HepG2 (cell line): ENCODE results near the gene POLA1. TPM values are rescaled to one million over a fixed set of nuclear protein-coding genes. Genes with fewer than 3 reads are reported as not detected.

Experiments
- BCL6 ChIP-seq: IDR thresholded peaks from 2 replicates; pipeline ENCODE4 v1.6.1; 2016; ENCODE audit warnings: missing genetic modification reagents, missing compliant biosample characterization
- CBX5 ChIP-seq: sonication (generic); formaldehyde crosslinking; IDR thresholded peaks from 2 replicates; pipeline ENCODE4 v1.4.0; 2020; ENCODE audit warnings: missing genetic modification reagents, borderline replicate concordance
- CEBPB ChIP-seq: IDR thresholded peaks from 2 replicates; pipeline ENCODE4 v1.6.1; 2011; ENCODE audit warnings: low read depth, low read length, improper control_type of control experiment, borderline replicate concordance
- CREBL2 ChIP-seq: sonication (generic); formaldehyde crosslinking; IDR thresholded peaks from 2 replicates; pipeline ENCODE4 v1.8.1; 2023; ENCODE audit warnings: missing genetic modification reagents, mild to moderate bottlenecking, borderline replicate concordance
- E2F1 ChIP-seq: sonication (generic); formaldehyde crosslinking; IDR thresholded peaks from 2 replicates; pipeline ENCODE4 v1.5.0; 2020; ENCODE audit warnings: missing genetic modification reagents
- E2F5 ChIP-seq: sonication (generic); formaldehyde crosslinking; conservative IDR thresholded peaks from 2 replicates; pipeline ENCODE4 v1.4.0; 2020; ENCODE audit warnings: missing genetic modification reagents
- HMGXB3 ChIP-seq: sonication (generic); formaldehyde crosslinking; IDR thresholded peaks from 2 replicates; pipeline ENCODE4 v1.4.0; 2020; ENCODE audit warnings: missing genetic modification reagents, borderline replicate concordance
- IKZF5 ChIP-seq: IDR thresholded peaks from 2 replicates; pipeline ENCODE4 v1.6.1; 2018; ENCODE audit warnings: missing genetic modification reagents, mild to moderate bottlenecking, missing compliant biosample characterization
- IRX3 ChIP-seq: sonication (generic); formaldehyde crosslinking; IDR thresholded peaks from 2 replicates; pipeline ENCODE4 v1.8.1; 2023; ENCODE audit warnings: mild to moderate bottlenecking, low read depth, missing genetic modification reagents, borderline replicate concordance
- NBN ChIP-seq: fragments of 450-650 bp; conservative IDR thresholded peaks from 2 replicates; pipeline ENCODE4 v1.6.1; 2017
- U2AF1 ChIP-seq: fragments of 200-400 bp; formaldehyde crosslinking; optimal IDR thresholded peaks from 2 replicates; pipeline ENCODE3; 2017; ENCODE audit warnings: mild to moderate bottlenecking, low read depth, low read length
- ZNF17 ChIP-seq: sonication (generic); formaldehyde crosslinking; IDR thresholded peaks from 2 replicates; pipeline ENCODE4 v1.5.0; 2020; ENCODE audit warnings: mild to moderate bottlenecking, missing genetic modification reagents
- ZNF543 ChIP-seq: sonication (generic); formaldehyde crosslinking; IDR thresholded peaks from 2 replicates; pipeline ENCODE4 v1.4.0; 2020; ENCODE audit warnings: mild to moderate bottlenecking, missing genetic modification reagents
- ZNF639 ChIP-seq: conservative IDR thresholded peaks from 2 replicates; pipeline ENCODE4 v1.6.1; 2018; ENCODE audit warnings: missing genetic modification reagents
- ZNF704 ChIP-seq: sonication (generic); formaldehyde crosslinking; IDR thresholded peaks from 2 replicates; pipeline ENCODE4 v1.8.1; 2023; ENCODE audit warnings: mild to moderate bottlenecking, inconsistent platforms, moderate library complexity, missing genetic modification reagents, borderline replicate concordance
- ZNF709 ChIP-seq: sonication (generic); formaldehyde crosslinking; IDR thresholded peaks from 2 replicates; pipeline ENCODE4 v1.5.0; 2020; ENCODE audit warnings: mild to moderate bottlenecking, missing genetic modification reagents
- ZSCAN20 ChIP-seq: sonication (generic); formaldehyde crosslinking; IDR thresholded peaks from 2 replicates; pipeline ENCODE4 v1.4.0; 2020; ENCODE audit warnings: missing genetic modification reagents, mild to moderate bottlenecking, borderline replicate concordance
- ZSCAN21 ChIP-seq: sonication (generic); formaldehyde crosslinking; IDR thresholded peaks from 2 replicates; pipeline ENCODE4 v1.8.0; 2022; ENCODE audit warnings: mild to moderate bottlenecking, missing genetic modification reagents, moderate library complexity, borderline replicate concordance
- polyA plus RNA-seq, 8 experiments: library from polyadenylated mRNA; depleted of rRNA in 3 of 8; stranded (reverse) in 7 of 8; unstranded in 1 of 8; fragments of >200 nt; fragmentation: Illumina TruSeq in 4 of 8; extraction: Trizol in 4 of 8; gene quantifications; 2 replicates each; pipeline versions ENCODE4 v1.2.1 to v1.2.3, GENCODE V29; 2011 to 2016; ENCODE audit warnings: low read depth in 4 of 8, missing spikeins in 1 of 8, mixed read lengths in 1 of 8; ENCODE audit not compliant: insufficient read depth in 1 of 8
- total RNA-seq, 5 experiments: library from RNA; depleted of rRNA; stranded (reverse); fragments of >200 nt; fragmentation: Illumina TruSeq; extraction: Trizol; gene quantifications; 2 replicates each; pipeline ENCODE4 v1.2.3, GENCODE V29; 2016; ENCODE audit warnings: low read depth in 1 of 5

The POLA1 gene
- total and polyA plus RNA-seq, 2 of the 13 experiments (the other 11 are each of a cell fraction or from before 2014, with no cell fraction given) = 3.3 to 26.5 TPM

GRCh38 chrX:24693453-24694202 is at the start of gene POLA1 (continued):
- TF ChIP-seq ZNF639 (CRISPR knock-in tag) = no peak
- no peak for TF ChIP-seq HMGXB3 (CRISPR knock-in tag)
- TF ChIP-seq E2F1 (CRISPR knock-in tag) = peak; percentile 95
- TF ChIP-seq ZNF17 (CRISPR knock-in tag) = no peak
- no peak for TF ChIP-seq BCL6
- 0 out of 2 replicates have a peak, but pooled peaks have one; percentile 38 for TF ChIP-seq ZSCAN20 (CRISPR knock-in tag)
- TF ChIP-seq NBN = no peak
- no peak for TF ChIP-seq CEBPB
- TF ChIP-seq ZSCAN21 (CRISPR knock-in tag) = no peak
- TF ChIP-seq U2AF1 = no peak
- peak; percentile 90 for TF ChIP-seq E2F5 (CRISPR knock-in tag)
- 0 out of 2 replicates have a peak, but pooled peaks have one; percentile 73 for TF ChIP-seq ZNF704
- peak; percentile 72; the same call in 1 of the 2 replicates for TF ChIP-seq IRX3
- TF ChIP-seq IKZF5 (CRISPR knock-in tag) = 0 out of 2 replicates have a peak, but pooled peaks have one; percentile 26
- no peak for TF ChIP-seq CBX5 (CRISPR knock-in tag)
- peak; percentile 61; the same call in 1 of the 2 replicates for TF ChIP-seq ZNF709 (CRISPR knock-in tag)
- no peak for TF ChIP-seq ZNF543 (CRISPR knock-in tag)
- TF ChIP-seq CREBL2 (CRISPR knock-in tag) = no peak
